WTC11 (cell line): Measurements from ENCODE around the gene NDRG2. TPM values are rescaled to one million over a fixed set of nuclear protein-coding genes. Genes with fewer than 3 reads are reported as not detected.

Source experiments
- ATAC-seq: fragments of 200-7000 bp; cut with Tn5 transposase; 2 replicates; pipeline ENCODE4 v1.10.0; 2021; ENCODE audit warnings: mild to moderate bottlenecking, moderate library complexity
- CTCF ChIA-PET: fragments of 300-600 bp; sonication (Branson Sonifier 250); formaldehyde crosslinking; loops from one replicate; lab custom pipeline; 2021; ENCODE audit warnings: antibody characterized with exemption; lab: Charles Lee
- POLR2A ChIA-PET: fragments of 350-600 bp; sonication (Branson Sonifier 250); formaldehyde crosslinking; loops from one replicate; lab custom pipeline; 2021; ENCODE audit warnings: antibody characterized with exemption; lab: Charles Lee
- DNase-seq: peaks from one replicate; pipeline ENCODE4 v3.0.0; 2021; ENCODE audit warnings: low spot score
- H3K27ac Mint-ChIP-seq: 2 replicates; pipeline ENCODE4 v1.8.0; 2021; ENCODE audit warnings: mixed read lengths
- H3K27me3 Mint-ChIP-seq: 2 replicates; pipeline ENCODE4 v1.8.0; 2021; ENCODE audit warnings: low read depth, mild to moderate bottlenecking, moderate library complexity, mixed read lengths
- H3K36me3 Mint-ChIP-seq: 2 replicates; pipeline ENCODE4 v1.8.0; 2021; ENCODE audit warnings: mixed read lengths
- H3K4me1 Mint-ChIP-seq: 2 replicates; pipeline ENCODE4 v1.8.0; 2022; ENCODE audit warnings: mixed read lengths
- H3K4me3 Mint-ChIP-seq: 2 replicates; pipeline ENCODE4 v1.8.0; 2021; ENCODE audit warnings: mild to moderate bottlenecking, moderate library complexity, mixed read lengths
- H3K9me3 Mint-ChIP-seq: 2 replicates; pipeline ENCODE4 v1.8.0; 2021; ENCODE audit warnings: mixed read lengths
- ATF1 ChIP-seq: sonication (generic); formaldehyde crosslinking; IDR thresholded peaks from 2 replicates; pipeline ENCODE4 v1.8.1; 2023; ENCODE audit warnings: mild to moderate bottlenecking, moderate library complexity, missing genetic modification reagents
- ATF2 ChIP-seq: sonication (generic); formaldehyde crosslinking; IDR thresholded peaks from 2 replicates; pipeline ENCODE4 v1.8.1; 2022; ENCODE audit warnings: low read depth, missing genetic modification reagents, borderline replicate concordance
- ETV6 ChIP-seq: sonication (generic); formaldehyde crosslinking; IDR thresholded peaks from 2 replicates; pipeline ENCODE4 v1.8.1; 2022; ENCODE audit warnings: mild to moderate bottlenecking, missing genetic modification reagents
- FOXK1 ChIP-seq: sonication (generic); formaldehyde crosslinking; IDR thresholded peaks from 2 replicates; pipeline ENCODE4 v1.8.0; 2022; ENCODE audit warnings: mild to moderate bottlenecking, moderate library complexity, missing genetic modification reagents
- IRF2 ChIP-seq: sonication (generic); formaldehyde crosslinking; IDR thresholded peaks from 2 replicates; pipeline ENCODE4 v1.8.0; 2022; ENCODE audit warnings: low read depth, missing genetic modification reagents, borderline replicate concordance
- MXD4 ChIP-seq: fragments of 250-450 bp; sonication (Bioruptor Pico); IDR thresholded peaks from 2 replicates; pipeline ENCODE4 v1.8.0; 2021; ENCODE audit warnings: mild to moderate bottlenecking, moderate library complexity, borderline replicate concordance
- NFATC4 ChIP-seq: fragments of 250-450 bp; sonication (Bioruptor Pico); IDR thresholded peaks from 2 replicates; pipeline ENCODE4 v1.9.0; 2021; ENCODE audit warnings: mild to moderate bottlenecking
- NFYB ChIP-seq: sonication (generic); formaldehyde crosslinking; conservative IDR thresholded peaks from 2 replicates; pipeline ENCODE4 v1.8.0; 2022; ENCODE audit warnings: low read depth, missing genetic modification reagents
- NR3C1 ChIP-seq: sonication (generic); formaldehyde crosslinking; conservative IDR thresholded peaks from 2 replicates; pipeline ENCODE4 v1.8.1; 2023; ENCODE audit warnings: low read depth, mild to moderate bottlenecking, missing genetic modification reagents
- PRRX2 ChIP-seq: fragments of 250-450 bp; sonication (Bioruptor Pico); IDR thresholded peaks from 2 replicates; pipeline ENCODE4 v1.8.0; 2021; ENCODE audit warnings: mild to moderate bottlenecking
- SMAD3 ChIP-seq: sonication (generic); formaldehyde crosslinking; IDR thresholded peaks from 2 replicates; pipeline ENCODE4 v1.8.0; 2022; ENCODE audit warnings: missing genetic modification reagents, mild to moderate bottlenecking, borderline replicate concordance
- TCF7 ChIP-seq: sonication (generic); formaldehyde crosslinking; IDR thresholded peaks from 2 replicates; pipeline ENCODE4 v1.8.0; 2022; ENCODE audit warnings: mild to moderate bottlenecking, low read depth, missing genetic modification reagents, moderate library complexity
- TEAD4 ChIP-seq: sonication (generic); formaldehyde crosslinking; IDR thresholded peaks from 2 replicates; pipeline ENCODE4 v1.8.0; 2022; ENCODE audit warnings: mild to moderate bottlenecking, missing genetic modification reagents
- ZMAT4 ChIP-seq: fragments of 250-450 bp; sonication (Bioruptor Pico); IDR thresholded peaks from 2 replicates; pipeline ENCODE4 v1.9.0; 2021; ENCODE audit warnings: mild to moderate bottlenecking
- ZNF121 ChIP-seq: sonication (generic); formaldehyde crosslinking; IDR thresholded peaks from 2 replicates; pipeline ENCODE4 v1.8.0; 2023; ENCODE audit warnings: missing genetic modification reagents
- ZNF317 ChIP-seq: sonication (generic); formaldehyde crosslinking; IDR thresholded peaks from 2 replicates; pipeline ENCODE4 v1.8.1; 2023; ENCODE audit warnings: low read depth, mild to moderate bottlenecking, moderate library complexity, missing genetic modification reagents, borderline replicate concordance
- ZNF423 ChIP-seq: fragments of 250-450 bp; sonication (Bioruptor Pico); IDR thresholded peaks from 2 replicates; pipeline ENCODE4 v2.1.2; 2022; ENCODE audit warnings: mild to moderate bottlenecking, moderate library complexity
- total RNA-seq: library from RNA; stranded (reverse); gene quantifications from 3 replicates; pipeline ENCODE4 v1.2.3, GENCODE V29; 2021
- TF ChIP-seq, protein P1 (sequence below): fragments of 250-450 bp; sonication (Bioruptor Pico); IDR thresholded peaks from 2 replicates; pipeline ENCODE4 v2.1.2; 2022; ENCODE audit warnings: mild to moderate bottlenecking, moderate library complexity
- TF ChIP-seq, protein P2 (sequence below): fragments of 250-450 bp; sonication (Bioruptor Pico); IDR thresholded peaks from 2 replicates; pipeline ENCODE4 v1.9.0; 2021; ENCODE audit warnings: moderate library complexity, mild to moderate bottlenecking, inconsistent platforms, borderline replicate concordance
- TF ChIP-seq, protein P3 (sequence below): fragments of 200-600 bp; IDR thresholded peaks from 2 replicates; pipeline ENCODE4 v1.8.0; 2022; ENCODE audit warnings: antibody characterized with exemption
- TF ChIP-seq, protein P4 (sequence below): sonication (generic); formaldehyde crosslinking; IDR thresholded peaks from 2 replicates; pipeline ENCODE4 v1.8.1; 2023; ENCODE audit warnings: mild to moderate bottlenecking, missing genetic modification reagents, borderline replicate concordance
- TF ChIP-seq, protein P5 (sequence below): sonication (generic); formaldehyde crosslinking; IDR thresholded peaks from 2 replicates; pipeline ENCODE4 v1.8.0; 2023; ENCODE audit warnings: mild to moderate bottlenecking, missing genetic modification reagents

NDRG2 gene
- total RNA-seq, 1 experiment from 2014 or later, result 32.2 TPM

DNA sequence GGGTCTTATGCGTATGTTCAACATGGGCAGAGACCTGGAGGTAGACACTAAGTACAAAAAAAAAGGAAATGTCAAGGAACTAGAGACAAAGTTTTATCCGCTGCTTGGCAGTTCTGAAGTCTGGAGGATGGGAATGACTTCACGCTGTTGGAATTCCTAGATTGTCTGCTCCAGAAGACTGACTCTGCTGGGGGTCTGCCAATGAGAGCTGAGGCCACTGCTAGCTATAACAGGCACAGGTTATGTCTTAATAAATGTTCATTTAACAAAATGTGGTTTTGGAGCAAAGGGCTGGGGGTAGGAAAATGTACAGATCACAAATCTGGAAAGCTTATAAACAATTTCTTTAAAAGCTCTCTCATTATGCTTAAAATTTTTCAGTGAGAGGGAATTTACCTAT is 38.6 kb upstream of the NDRG2 start:
- ChIA-PET POLR2A (interaction anchor here (0.7 kb wide), 1 partner anchor 297 kb away, joined by 3 read pairs; no protein-coding TSS in a partner anchor), CTCF (interaction anchor here (0.6 to 5.9 kb wide), 5 partner anchors 22 to 49 kb away, joined by 3 to 142 read pairs (median 7); partner anchors contain the start of gene ZNF219)
- Mint-ChIP-seq H3K27me3 (peaks cover 6% of the 10 kb centered on the region; the same call in 1 of the 2 replicates), H3K36me3 (no peaks in the 10 kb centered on the region), H3K4me1 (peaks cover 13% of the 10 kb centered on the region), H3K4me3 (no peak overlapping the region), H3K27ac (no peak overlapping the region), H3K9me3 (no peaks in the 10 kb centered on the region)
- DNase-seq (no peak), ATAC-seq (no peak)
- TF ChIP-seq ZNF317 (CRISPR knock-in tag), result no peak
- no peak for TF ChIP-seq ATF2 (CRISPR knock-in tag)
- TF ChIP-seq TEAD4, result no peak
- TF ChIP-seq SMAD3 (CRISPR knock-in tag), result no peak
- TF ChIP-seq ZMAT4 (CRISPR knock-in tag), result no peak
- TF ChIP-seq IRF2, result no peak
- TF ChIP-seq, protein P1, sequence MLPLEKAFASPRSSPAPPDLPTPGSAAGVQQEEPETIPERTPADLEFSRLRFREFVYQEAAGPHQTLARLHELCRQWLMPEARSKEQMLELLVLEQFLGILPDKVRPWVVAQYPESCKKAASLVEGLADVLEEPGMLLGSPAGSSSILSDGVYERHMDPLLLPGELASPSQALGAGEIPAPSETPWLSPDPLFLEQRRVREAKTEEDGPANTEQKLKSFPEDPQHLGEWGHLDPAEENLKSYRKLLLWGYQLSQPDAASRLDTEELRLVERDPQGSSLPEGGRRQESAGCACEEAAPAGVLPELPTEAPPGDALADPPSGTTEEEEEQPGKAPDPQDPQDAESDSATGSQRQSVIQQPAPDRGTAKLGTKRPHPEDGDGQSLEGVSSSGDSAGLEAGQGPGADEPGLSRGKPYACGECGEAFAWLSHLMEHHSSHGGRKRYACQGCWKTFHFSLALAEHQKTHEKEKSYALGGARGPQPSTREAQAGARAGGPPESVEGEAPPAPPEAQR (CRISPR knock-in tag), result no peak
- no peak for TF ChIP-seq NFYB
- TF ChIP-seq, protein P2, sequence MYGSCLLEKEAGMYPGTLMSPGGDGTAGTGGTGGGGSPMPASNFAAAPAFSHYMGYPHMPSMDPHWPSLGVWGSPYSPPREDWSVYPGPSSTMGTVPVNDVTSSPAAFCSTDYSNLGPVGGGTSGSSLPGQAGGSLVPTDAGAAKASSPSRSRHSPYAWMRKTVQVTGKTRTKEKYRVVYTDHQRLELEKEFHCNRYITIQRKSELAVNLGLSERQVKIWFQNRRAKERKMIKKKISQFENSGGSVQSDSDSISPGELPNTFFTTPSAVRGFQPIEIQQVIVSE, result no peak
- TF ChIP-seq, protein P3, sequence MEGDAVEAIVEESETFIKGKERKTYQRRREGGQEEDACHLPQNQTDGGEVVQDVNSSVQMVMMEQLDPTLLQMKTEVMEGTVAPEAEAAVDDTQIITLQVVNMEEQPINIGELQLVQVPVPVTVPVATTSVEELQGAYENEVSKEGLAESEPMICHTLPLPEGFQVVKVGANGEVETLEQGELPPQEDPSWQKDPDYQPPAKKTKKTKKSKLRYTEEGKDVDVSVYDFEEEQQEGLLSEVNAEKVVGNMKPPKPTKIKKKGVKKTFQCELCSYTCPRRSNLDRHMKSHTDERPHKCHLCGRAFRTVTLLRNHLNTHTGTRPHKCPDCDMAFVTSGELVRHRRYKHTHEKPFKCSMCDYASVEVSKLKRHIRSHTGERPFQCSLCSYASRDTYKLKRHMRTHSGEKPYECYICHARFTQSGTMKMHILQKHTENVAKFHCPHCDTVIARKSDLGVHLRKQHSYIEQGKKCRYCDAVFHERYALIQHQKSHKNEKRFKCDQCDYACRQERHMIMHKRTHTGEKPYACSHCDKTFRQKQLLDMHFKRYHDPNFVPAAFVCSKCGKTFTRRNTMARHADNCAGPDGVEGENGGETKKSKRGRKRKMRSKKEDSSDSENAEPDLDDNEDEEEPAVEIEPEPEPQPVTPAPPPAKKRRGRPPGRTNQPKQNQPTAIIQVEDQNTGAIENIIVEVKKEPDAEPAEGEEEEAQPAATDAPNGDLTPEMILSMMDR, result no peak
- TF ChIP-seq, protein P4, sequence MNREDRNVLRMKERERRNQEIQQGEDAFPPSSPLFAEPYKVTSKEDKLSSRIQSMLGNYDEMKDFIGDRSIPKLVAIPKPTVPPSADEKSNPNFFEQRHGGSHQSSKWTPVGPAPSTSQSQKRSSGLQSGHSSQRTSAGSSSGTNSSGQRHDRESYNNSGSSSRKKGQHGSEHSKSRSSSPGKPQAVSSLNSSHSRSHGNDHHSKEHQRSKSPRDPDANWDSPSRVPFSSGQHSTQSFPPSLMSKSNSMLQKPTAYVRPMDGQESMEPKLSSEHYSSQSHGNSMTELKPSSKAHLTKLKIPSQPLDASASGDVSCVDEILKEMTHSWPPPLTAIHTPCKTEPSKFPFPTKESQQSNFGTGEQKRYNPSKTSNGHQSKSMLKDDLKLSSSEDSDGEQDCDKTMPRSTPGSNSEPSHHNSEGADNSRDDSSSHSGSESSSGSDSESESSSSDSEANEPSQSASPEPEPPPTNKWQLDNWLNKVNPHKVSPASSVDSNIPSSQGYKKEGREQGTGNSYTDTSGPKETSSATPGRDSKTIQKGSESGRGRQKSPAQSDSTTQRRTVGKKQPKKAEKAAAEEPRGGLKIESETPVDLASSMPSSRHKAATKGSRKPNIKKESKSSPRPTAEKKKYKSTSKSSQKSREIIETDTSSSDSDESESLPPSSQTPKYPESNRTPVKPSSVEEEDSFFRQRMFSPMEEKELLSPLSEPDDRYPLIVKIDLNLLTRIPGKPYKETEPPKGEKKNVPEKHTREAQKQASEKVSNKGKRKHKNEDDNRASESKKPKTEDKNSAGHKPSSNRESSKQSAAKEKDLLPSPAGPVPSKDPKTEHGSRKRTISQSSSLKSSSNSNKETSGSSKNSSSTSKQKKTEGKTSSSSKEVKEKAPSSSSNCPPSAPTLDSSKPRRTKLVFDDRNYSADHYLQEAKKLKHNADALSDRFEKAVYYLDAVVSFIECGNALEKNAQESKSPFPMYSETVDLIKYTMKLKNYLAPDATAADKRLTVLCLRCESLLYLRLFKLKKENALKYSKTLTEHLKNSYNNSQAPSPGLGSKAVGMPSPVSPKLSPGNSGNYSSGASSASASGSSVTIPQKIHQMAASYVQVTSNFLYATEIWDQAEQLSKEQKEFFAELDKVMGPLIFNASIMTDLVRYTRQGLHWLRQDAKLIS (CRISPR knock-in tag), result no peak
- TF ChIP-seq ZNF121 (CRISPR knock-in tag), result no peak
- no peak for TF ChIP-seq ZNF423 (CRISPR knock-in tag)
- TF ChIP-seq NFATC4 (CRISPR knock-in tag), result no peak
- TF ChIP-seq NR3C1 (CRISPR knock-in tag), result no peak
- no peak for TF ChIP-seq MXD4
- TF ChIP-seq ETV6 (CRISPR knock-in tag), result no peak

- no peak overlapping the region for H3K4me3 Mint-ChIP-seq
- ATAC-seq (no peak), DNase-seq (no peak)
- ChIA-PET POLR2A (no interaction called here), CTCF (interaction anchor here (0.7 to 3.1 kb wide), 7 partner anchors 22 to 90 kb away, joined by 3 to 17 read pairs (median 6); no protein-coding TSS in a partner anchor)
- H3K9me3 Mint-ChIP-seq, result no peaks in the 10 kb centered on the region
- H3K36me3 Mint-ChIP-seq, result no peaks in the 10 kb centered on the region
- H3K27ac Mint-ChIP-seq, result no peak overlapping the region
- H3K4me1 Mint-ChIP-seq, result no peaks in the 10 kb centered on the region; the same call in 1 of the 2 replicates
- H3K27me3 Mint-ChIP-seq, result 0 out of 2 replicates have a peak, but pooled peaks cover 2% of the 10 kb centered on the region
- no peak for TF ChIP-seq FOXK1
- TF ChIP-seq PRRX2 (CRISPR knock-in tag), result no peak
- TF ChIP-seq, protein P5, sequence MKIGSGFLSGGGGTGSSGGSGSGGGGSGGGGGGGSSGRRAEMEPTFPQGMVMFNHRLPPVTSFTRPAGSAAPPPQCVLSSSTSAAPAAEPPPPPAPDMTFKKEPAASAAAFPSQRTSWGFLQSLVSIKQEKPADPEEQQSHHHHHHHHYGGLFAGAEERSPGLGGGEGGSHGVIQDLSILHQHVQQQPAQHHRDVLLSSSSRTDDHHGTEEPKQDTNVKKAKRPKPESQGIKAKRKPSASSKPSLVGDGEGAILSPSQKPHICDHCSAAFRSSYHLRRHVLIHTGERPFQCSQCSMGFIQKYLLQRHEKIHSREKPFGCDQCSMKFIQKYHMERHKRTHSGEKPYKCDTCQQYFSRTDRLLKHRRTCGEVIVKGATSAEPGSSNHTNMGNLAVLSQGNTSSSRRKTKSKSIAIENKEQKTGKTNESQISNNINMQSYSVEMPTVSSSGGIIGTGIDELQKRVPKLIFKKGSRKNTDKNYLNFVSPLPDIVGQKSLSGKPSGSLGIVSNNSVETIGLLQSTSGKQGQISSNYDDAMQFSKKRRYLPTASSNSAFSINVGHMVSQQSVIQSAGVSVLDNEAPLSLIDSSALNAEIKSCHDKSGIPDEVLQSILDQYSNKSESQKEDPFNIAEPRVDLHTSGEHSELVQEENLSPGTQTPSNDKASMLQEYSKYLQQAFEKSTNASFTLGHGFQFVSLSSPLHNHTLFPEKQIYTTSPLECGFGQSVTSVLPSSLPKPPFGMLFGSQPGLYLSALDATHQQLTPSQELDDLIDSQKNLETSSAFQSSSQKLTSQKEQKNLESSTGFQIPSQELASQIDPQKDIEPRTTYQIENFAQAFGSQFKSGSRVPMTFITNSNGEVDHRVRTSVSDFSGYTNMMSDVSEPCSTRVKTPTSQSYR (CRISPR knock-in tag), result no peak
- no peak for TF ChIP-seq TCF7 (CRISPR knock-in tag)
- TF ChIP-seq ATF1, result no peak
- TF ChIP-seq, protein P3, result no peak
Observed at GRCh38 chr14:21061347-21061668, 36.4 kb upstream of the NDRG2 start.
